Vagina (tissue), 2 donors: ENCODE measurements around the gene HSPA8. TPM values are rescaled to one million over a fixed set of nuclear protein-coding genes. Genes with fewer than 3 reads are reported as not detected.
"Not testable (repeated sequence)": the region's sequence is repeated elsewhere in the genome, so short reads cannot be mapped to it uniquely, and the experiment has no call there.

Source experiments
- DNase-seq, 2 donors: peaks; one replicate each; pipeline ENCODE4 v3.0.0-alpha.2; 2017; ENCODE audit errors: extremely low spot score in 2 of 2
- H3K27ac ChIP-seq: fragments of 200-600 bp; sonication (generic); one replicate; pipeline ENCODE4 v1.5.1; 2019
- H3K27me3 ChIP-seq: fragments of 200-600 bp; sonication (generic); one replicate; pipeline ENCODE4 v1.5.1; 2019
- H3K36me3 ChIP-seq, 2 donors: fragments of 200-600 bp; sonication (generic); one replicate each; pipeline ENCODE4 v1.5.1; 2017 to 2019
- H3K4me1 ChIP-seq: fragments of 200-600 bp; sonication (generic); one replicate; pipeline ENCODE4 v1.5.1; 2019
- H3K4me3 ChIP-seq, 2 donors: fragments of 200-600 bp; sonication (generic); 1 replicate in 1 of 2; 2 replicates in 1 of 2; pipeline ENCODE4 v1.5.1; 2016 to 2019
- H3K9me3 ChIP-seq: fragments of 200-600 bp; sonication (generic); one replicate; pipeline ENCODE4 v1.5.1; 2019
- POLR2A ChIP-seq, 2 donors: fragments of 450-650 bp; IDR thresholded peaks; one replicate each; pipeline ENCODE4 v1.6.1; 2017; ENCODE audit warnings: antibody characterized with exemption in 2 of 2, mild to moderate bottlenecking in 2 of 2, moderate library complexity in 2 of 2
- POLR2AphosphoS5 ChIP-seq, 2 donors: sonication (generic); formaldehyde crosslinking; IDR thresholded peaks; one replicate each; pipeline ENCODE4 v1.9.0; 2017; ENCODE audit warnings: antibody characterized with exemption in 2 of 2, mild to moderate bottlenecking in 2 of 2, low read depth in 1 of 2; ENCODE audit not compliant: insufficient read depth in 1 of 2
- intact Hi-C: fragments of 100-400 bp; cut with DNase I; formaldehyde crosslinking; loops from one replicate; pipeline ENCODE4 v1.15.1; 2023
- total RNA-seq: library from RNA; depleted of rRNA; stranded (reverse); fragments of >200 nt; gene quantifications from one replicate; pipeline ENCODE4 v1.2.3, GENCODE V29; 2016
- TF ChIP-seq, protein P1 (sequence below), 3 experiments: fragments of 450-650 bp in 2 of 3; fragments of 200-600 bp in 1 of 3; sonication (generic) in 1 of 3; IDR thresholded peaks; one replicate each; pipeline ENCODE4 v1.5.1; 2017 to 2019; ENCODE audit warnings: antibody characterized with exemption in 3 of 3, mild to moderate bottlenecking in 2 of 3, moderate library complexity in 2 of 3

Gene HSPA8
- total RNA-seq, 1 donor from 2014 or later, result 584 TPM

DNA sequence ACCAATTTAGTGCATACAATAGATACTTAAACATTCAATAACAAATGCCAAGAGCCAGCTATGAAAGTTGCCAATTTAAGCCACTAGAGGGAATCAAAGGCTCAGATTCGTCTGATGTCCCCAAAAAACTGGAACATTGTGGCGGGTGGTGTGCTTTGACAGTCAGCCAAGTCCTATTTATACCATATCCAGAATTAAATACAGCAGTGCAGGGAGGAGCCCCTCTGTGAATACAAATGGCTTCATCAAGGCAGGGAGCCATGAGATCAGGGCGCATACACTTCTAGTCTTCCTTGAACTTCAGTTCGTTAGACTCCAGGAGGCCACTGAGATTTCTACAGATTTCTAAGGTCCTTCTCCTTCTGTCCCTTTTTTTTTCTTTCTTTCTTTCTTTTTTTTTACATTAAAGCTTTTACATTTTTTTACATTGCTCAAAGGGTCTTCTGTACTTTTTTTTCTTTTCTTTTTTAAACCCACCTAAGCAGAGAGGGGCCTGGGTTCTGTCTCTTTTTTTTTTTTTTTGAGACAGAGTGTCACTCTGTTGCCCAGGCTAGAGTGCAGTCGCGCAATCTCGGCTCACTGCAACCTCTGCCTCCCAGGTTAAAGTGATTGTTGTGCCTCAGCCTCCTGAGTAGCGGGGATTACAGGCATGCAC lies 41.5 kb upstream of the HSPA8 start:
- Histone ChIP-seq H3K4me1 (peaks cover 35% of the 10 kb centered on the region), H3K27ac (peak overlapping the region; percentile 42)

DNA sequence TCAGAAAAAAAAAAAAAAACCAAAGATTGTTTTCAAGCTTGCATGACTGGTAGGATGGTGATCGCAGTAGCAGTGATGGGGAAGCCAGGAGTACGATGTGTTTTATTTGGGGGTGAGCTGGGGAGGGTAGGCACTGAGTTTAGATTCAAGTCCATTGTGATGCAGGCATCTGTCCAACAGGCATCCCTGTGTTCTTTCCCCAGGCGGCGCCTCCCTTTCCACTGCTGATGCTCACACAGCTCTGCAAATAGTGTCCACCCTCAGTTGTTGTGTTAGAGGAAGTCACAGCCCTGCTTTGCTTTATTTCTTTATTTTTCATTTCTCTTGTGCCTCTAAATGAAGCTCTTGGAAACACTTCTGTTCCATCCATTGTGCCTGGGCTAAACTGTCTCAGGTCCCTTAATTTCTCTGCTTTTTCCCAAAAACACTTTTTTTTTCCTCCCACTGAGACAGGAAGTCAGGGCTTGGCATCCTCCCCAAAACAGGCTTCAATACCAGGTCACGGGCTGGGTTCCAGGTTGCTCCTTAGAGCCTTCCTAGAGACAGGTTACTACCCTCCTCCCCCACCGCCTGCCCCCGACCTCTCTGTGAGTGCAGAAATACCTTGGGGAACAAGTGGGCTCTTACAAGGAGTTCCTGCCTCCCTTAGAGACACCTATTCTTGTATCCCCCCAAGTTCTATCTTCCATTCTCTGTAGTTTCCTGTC lies 38.6 kb upstream of the HSPA8 start:
- Histone ChIP-seq H3K27me3 (no peaks in the 10 kb centered on the region), H3K4me1 (peaks cover 35% of the 10 kb centered on the region), H3K4me3 (no peak overlapping the region), H3K9me3 (no peaks in the 10 kb centered on the region), H3K36me3 (no peaks in the 10 kb centered on the region), H3K27ac (no peak overlapping the region)
- intact Hi-C loops, result loop anchor here (10.0 kb wide), 1 partner anchor 374 kb away; no protein-coding TSS in a partner anchor
- DNase-seq, result no peak
- TF ChIP-seq POLR2A (IDR thresholded peaks at IDR 0.05) (no peak), POLR2AphosphoS5 (IDR thresholded peaks at IDR 0.05; ENCODE audit: insufficient read depth in 1 of 2, low read depth in 1 of 2) (no peak)
- TF ChIP-seq, protein P1, sequence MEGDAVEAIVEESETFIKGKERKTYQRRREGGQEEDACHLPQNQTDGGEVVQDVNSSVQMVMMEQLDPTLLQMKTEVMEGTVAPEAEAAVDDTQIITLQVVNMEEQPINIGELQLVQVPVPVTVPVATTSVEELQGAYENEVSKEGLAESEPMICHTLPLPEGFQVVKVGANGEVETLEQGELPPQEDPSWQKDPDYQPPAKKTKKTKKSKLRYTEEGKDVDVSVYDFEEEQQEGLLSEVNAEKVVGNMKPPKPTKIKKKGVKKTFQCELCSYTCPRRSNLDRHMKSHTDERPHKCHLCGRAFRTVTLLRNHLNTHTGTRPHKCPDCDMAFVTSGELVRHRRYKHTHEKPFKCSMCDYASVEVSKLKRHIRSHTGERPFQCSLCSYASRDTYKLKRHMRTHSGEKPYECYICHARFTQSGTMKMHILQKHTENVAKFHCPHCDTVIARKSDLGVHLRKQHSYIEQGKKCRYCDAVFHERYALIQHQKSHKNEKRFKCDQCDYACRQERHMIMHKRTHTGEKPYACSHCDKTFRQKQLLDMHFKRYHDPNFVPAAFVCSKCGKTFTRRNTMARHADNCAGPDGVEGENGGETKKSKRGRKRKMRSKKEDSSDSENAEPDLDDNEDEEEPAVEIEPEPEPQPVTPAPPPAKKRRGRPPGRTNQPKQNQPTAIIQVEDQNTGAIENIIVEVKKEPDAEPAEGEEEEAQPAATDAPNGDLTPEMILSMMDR (IDR thresholded peaks at IDR 0.05), result no peak

More for the DNA sequence above, 41.5 kb upstream of the HSPA8 start:
- H3K4me3 ChIP-seq, result no peak overlapping the region
- no peaks in the 10 kb centered on the region for H3K27me3 ChIP-seq
- no peak for DNase-seq
- H3K36me3 ChIP-seq, result no peaks in the 10 kb centered on the region
- no peaks in the 10 kb centered on the region for H3K9me3 ChIP-seq
- TF ChIP-seq, protein P1 (IDR thresholded peaks at IDR 0.05), result peak; percentile 25 to 71 (median 64)
- TF ChIP-seq POLR2A (IDR thresholded peaks at IDR 0.05), result no peak
- intact Hi-C loops, result loop anchor here (10.0 kb wide), 1 partner anchor 371 kb away; no protein-coding TSS in a partner anchor

DNA sequence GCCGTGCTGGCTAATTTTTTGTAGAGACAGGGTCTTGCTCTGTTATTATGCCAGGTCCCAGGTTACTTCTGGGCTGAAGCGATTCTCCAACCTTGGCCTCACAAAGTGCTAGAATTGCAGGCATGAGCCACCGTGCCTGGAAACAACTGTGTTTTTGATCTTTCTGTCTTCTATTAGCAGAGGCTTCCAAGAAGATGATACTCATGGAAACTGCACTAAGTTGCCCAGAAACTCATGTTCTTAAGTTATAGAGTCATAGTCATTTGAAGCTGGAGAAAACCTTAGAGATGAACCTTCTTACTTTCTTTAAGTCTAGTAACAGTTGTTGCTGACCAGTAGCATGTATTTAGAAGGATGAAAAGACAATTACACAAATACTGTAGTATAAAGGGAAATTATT lies 37.1 kb upstream of the HSPA8 start:
- Histone ChIP-seq H3K36me3 (no peaks in the 10 kb centered on the region), H3K27me3 (no peaks in the 10 kb centered on the region), H3K9me3 (no peaks in the 10 kb centered on the region), H3K4me1 (peaks cover 25% of the 10 kb centered on the region), H3K27ac (no peak overlapping the region), H3K4me3 (no peak overlapping the region)
- DNase-seq, result no peak
- intact Hi-C loops, result no loop called here
- TF ChIP-seq POLR2AphosphoS5 (IDR thresholded peaks at IDR 0.05; ENCODE audit: insufficient read depth in 1 of 2, low read depth in 1 of 2) (no peak), POLR2A (IDR thresholded peaks at IDR 0.05) (no peak)
- TF ChIP-seq, protein P1 (IDR thresholded peaks at IDR 0.05), result no peak

DNA sequence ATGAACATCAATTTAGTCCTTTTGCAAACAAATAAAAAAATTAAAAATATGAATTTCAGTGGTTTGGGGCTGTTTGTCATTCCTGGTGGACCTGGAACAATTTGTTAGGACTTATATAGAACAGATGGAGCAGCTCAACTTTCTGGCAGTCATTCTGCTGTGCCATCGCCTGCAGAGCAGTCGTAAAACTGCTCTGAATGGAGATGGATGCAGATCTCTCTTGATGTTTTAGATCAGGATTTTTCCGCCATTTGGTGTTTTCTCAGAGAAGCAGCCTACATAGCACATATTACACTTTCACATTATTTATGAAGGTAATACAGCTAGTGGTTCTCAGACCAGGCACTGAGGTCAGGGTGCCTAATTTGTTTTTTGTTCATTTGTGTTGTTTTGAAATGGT lies 31.8 kb upstream of the HSPA8 start:
- intact Hi-C loops, result no loop called here
- Histone ChIP-seq H3K9me3 (no peaks in the 10 kb centered on the region), H3K4me3 (no peak overlapping the region), H3K27me3 (no peaks in the 10 kb centered on the region), H3K27ac (no peak overlapping the region), H3K4me1 (no peaks in the 10 kb centered on the region), H3K36me3 (no peaks in the 10 kb centered on the region)
- TF ChIP-seq, protein P1 (IDR thresholded peaks at IDR 0.05), result no peak
- no peak for TF ChIP-seq POLR2AphosphoS5 (IDR thresholded peaks at IDR 0.05; ENCODE audit: insufficient read depth in 1 of 2, low read depth in 1 of 2)
- TF ChIP-seq POLR2A (IDR thresholded peaks at IDR 0.05), result no peak
- no peak for DNase-seq

DNA sequence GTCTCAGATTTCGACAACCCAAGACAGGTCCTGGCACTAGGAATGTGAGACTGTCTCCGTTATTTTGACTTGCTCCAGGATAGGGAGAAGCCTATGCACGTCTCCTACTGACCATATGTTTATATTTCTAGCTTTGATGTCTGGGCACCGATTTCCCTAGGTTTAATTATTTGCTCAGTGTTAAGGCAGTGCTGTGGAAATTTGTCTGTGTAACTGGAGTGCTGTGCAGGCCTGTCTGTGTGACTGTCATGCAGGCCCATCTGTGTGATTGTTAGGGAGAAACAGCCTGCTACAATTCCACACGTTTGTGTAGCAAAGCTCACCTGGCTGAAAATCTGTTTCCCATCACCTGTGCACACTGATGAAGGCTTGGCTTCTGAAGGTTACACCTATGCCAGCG lies 29.6 kb upstream of the HSPA8 start:
- TF ChIP-seq POLR2A (IDR thresholded peaks at IDR 0.05), result no peak
- Histone ChIP-seq H3K4me3 (no peak overlapping the region), H3K36me3 (no peaks in the 10 kb centered on the region), H3K4me1 (no peaks in the 10 kb centered on the region), H3K27ac (no peak overlapping the region), H3K27me3 (no peaks in the 10 kb centered on the region), H3K9me3 (no peaks in the 10 kb centered on the region)
- intact Hi-C loops, result no loop called here
- DNase-seq, result no peak

DNA sequence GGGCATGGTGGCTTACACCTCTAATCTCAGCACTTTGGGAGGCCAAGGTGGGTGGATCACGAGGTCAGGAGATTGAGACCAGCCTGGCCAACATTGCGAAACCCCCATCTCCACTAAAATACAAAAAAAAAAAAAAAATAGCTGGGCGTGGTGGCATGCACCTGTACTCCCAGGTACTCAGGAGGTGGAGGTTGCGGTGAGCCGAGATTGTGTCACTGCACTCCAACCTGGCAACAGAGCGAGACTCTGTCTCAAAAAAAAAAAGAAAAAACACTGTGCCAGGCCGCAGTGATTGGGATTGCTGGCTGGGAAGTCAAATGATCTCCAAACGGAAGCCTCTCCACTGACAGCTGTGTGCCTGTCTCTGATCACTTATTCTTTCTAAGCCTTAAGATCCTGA lies 28.2 kb upstream of the HSPA8 start:
- intact Hi-C loops, H3K27me3 ChIP-seq, H3K4me1 ChIP-seq, H3K4me3 ChIP-seq, H3K36me3 ChIP-seq, H3K9me3 ChIP-seq, H3K27ac ChIP-seq, DNase-seq: not testable (repeated sequence)

DNA sequence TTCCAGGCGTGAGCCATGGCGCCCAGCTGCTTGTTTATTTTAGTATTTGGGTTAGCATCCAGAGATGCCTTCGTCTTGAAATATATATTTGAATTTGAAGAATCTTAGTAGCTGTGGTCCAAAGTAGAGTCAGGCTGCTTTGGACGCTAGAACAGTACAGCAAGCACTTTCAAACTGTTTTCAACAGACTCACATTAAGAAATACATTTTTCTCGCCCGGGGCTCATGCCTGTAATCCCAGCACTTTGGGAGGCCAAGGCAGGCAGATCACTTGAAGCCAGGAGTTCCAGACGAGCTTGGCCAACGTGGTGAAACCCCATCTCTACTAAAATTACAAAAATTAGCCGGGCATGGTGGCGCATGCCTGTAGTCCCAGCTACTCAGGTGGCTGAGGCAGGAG lies 27.0 kb upstream of the HSPA8 start:
- intact Hi-C loops, H3K4me3 ChIP-seq, H3K9me3 ChIP-seq, DNase-seq, H3K4me1 ChIP-seq, H3K36me3 ChIP-seq, H3K27me3 ChIP-seq, H3K27ac ChIP-seq: not testable (repeated sequence)

DNA sequence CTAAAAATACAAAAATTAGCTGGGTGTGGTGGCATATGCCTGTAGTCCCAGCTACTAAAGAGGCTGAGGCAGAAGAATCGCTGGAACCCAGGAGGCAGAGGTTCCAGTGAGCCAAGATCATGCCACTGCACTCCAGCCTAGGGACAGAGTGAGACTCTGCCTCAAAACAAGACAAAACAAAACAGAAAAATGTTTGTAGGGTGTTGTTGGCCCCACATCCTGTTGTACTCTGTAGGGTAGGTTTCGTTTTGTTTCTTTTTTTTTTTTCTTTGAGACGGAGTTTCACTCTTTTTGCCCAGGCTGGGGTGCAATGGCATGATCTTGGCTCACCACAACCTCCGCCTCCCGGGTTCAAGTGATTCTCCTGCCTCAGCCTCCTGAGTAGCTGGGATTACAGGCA lies 25.7 kb upstream of the HSPA8 start:
- H3K4me1 ChIP-seq, H3K36me3 ChIP-seq, H3K9me3 ChIP-seq, H3K27ac ChIP-seq, H3K27me3 ChIP-seq, H3K4me3 ChIP-seq, intact Hi-C loops, DNase-seq: not testable (repeated sequence)
